Colonic mucosa (tissue), 4 donors: ENCODE data around the gene CNOT2. TPM values are rescaled to one million over a fixed set of nuclear protein-coding genes. Genes with fewer than 3 reads are reported as not detected.

Source experiments
- DNase-seq: peaks from one replicate; pipeline ENCODE4 v3.0.0-alpha.2; 2020
- H3K27ac ChIP-seq: fragments of 200-600 bp; one replicate; pipeline ENCODE4 v1.8.0; 2021
- H3K27me3 ChIP-seq: fragments of 200-600 bp; one replicate; pipeline ENCODE4 v1.8.0; 2021
- H3K36me3 ChIP-seq: fragments of 200-600 bp; one replicate; pipeline ENCODE4 v1.8.0; 2021
- H3K4me1 ChIP-seq: fragments of 200-600 bp; one replicate; pipeline ENCODE4 v1.8.0; 2021; ENCODE audit warnings: mild to moderate bottlenecking
- H3K4me3 ChIP-seq: fragments of 200-600 bp; one replicate; pipeline ENCODE4 v1.8.0; 2021
- H3K9ac ChIP-seq, 2 donors: one replicate each; pipeline ENCODE4 v1.7.0; 2013; ENCODE audit warnings: control low read depth in 2 of 2, low read depth in 2 of 2, low read length in 2 of 2
- H3K9me3 ChIP-seq: fragments of 200-600 bp; one replicate; pipeline ENCODE4 v1.8.0; 2021
- CTCF ChIP-seq: fragments of 200-600 bp; IDR thresholded peaks from one replicate; pipeline ENCODE4 v1.8.0; 2022; ENCODE audit warnings: antibody characterized with exemption, mild to moderate bottlenecking
- intact Hi-C: fragments of 100-400 bp; cut with DNase I; formaldehyde crosslinking; loops from one replicate; pipeline ENCODE4 v1.14.1; 2022
- total RNA-seq, 2 donors: library from RNA; stranded (reverse); fragmentation: NEBNext Ultra II Directional in 1 of 2; extraction: Animal tissue kit (Norgen Biotek cat#: 25700) in 1 of 2; gene quantifications; one replicate each; pipeline ENCODE4 v1.2.1, GENCODE V29; 2021
- donor health status: healthy.
- donor health status: DM: no; HTN: no; CAD: no.
- donor health status: DM: no; HTN: no; CAD: no.

Gene CNOT2
- total RNA-seq, 2 donors from 2014 or later: 55.2 to 80.3 TPM

GRCh38 chr12:70245458-70245857 lies 2.2 kb downstream of the CNOT2 start:
- no peak overlapping the region for H3K4me3 ChIP-seq
- intact Hi-C loops: loop anchor here (10.0 kb wide), 1 partner anchor 251 kb away; no protein-coding TSS in a partner anchor
- DNase-seq: no peak

GRCh38 chr12:70246580-70246979 lies 3.3 kb downstream of the CNOT2 start:
- Histone ChIP-seq H3K9ac (peak overlapping the region in 1 of 2 donors; percentile 22), H3K4me3 (no peak overlapping the region), H3K9me3 (no peaks in the 10 kb centered on the region), H3K27me3 (no peaks in the 10 kb centered on the region), H3K27ac (peak overlapping the region; percentile 16), H3K4me1 (peaks cover 9% of the 10 kb centered on the region), H3K36me3 (no peaks in the 10 kb centered on the region)
- intact Hi-C loops: loop anchor here (10.0 kb wide), 1 partner anchor 252 kb away; no protein-coding TSS in a partner anchor
- TF ChIP-seq CTCF: no peak
- DNase-seq: no peak

More at GRCh38 chr12:70245458-70245857, 2.2 kb downstream of the CNOT2 start:
- H3K9me3 ChIP-seq: no peaks in the 10 kb centered on the region
- no peaks in the 10 kb centered on the region for H3K36me3 ChIP-seq
- no peak for TF ChIP-seq CTCF
- peaks cover 9% of the 10 kb centered on the region for H3K4me1 ChIP-seq
- no peak overlapping the region for H3K9ac ChIP-seq
- no peaks in the 10 kb centered on the region for H3K27me3 ChIP-seq
- no peak overlapping the region for H3K27ac ChIP-seq

GRCh38 chr12:70247653-70248199 lies 4.5 kb downstream of the CNOT2 start:
- Histone ChIP-seq H3K27me3 (no peaks in the 10 kb centered on the region), H3K36me3 (no peaks in the 10 kb centered on the region), H3K9me3 (no peaks in the 10 kb centered on the region), H3K4me3 (no peak overlapping the region), H3K4me1 (peaks cover 9% of the 10 kb centered on the region), H3K9ac (no peak overlapping the region), H3K27ac (no peak overlapping the region)
- intact Hi-C loops: loop anchor here (10.0 kb wide), 1 partner anchor 253 kb away; no protein-coding TSS in a partner anchor
- no peak for DNase-seq
- no peak for TF ChIP-seq CTCF

- no peaks in the 10 kb centered on the region for H3K9me3 ChIP-seq
- no peak for DNase-seq
- no peak for TF ChIP-seq CTCF
- no peaks in the 10 kb centered on the region for H3K27me3 ChIP-seq
- no peaks in the 10 kb centered on the region for H3K36me3 ChIP-seq
- peaks cover 9% of the 10 kb centered on the region for H3K4me1 ChIP-seq
- H3K9ac ChIP-seq: no peak overlapping the region
- intact Hi-C loops: loop anchor here (10.0 kb wide), 1 partner anchor 254 kb away; no protein-coding TSS in a partner anchor
- no peak overlapping the region for H3K27ac ChIP-seq
- H3K4me3 ChIP-seq: no peak overlapping the region
Observed at GRCh38 chr12:70248876-70249275, 5.6 kb downstream of the CNOT2 start.

- intact Hi-C loops: loop anchor here (10.0 kb wide), 1 partner anchor 255 kb away; no protein-coding TSS in a partner anchor
- Histone ChIP-seq H3K4me1 (peaks cover 9% of the 10 kb centered on the region), H3K4me3 (no peak overlapping the region)
Observed at GRCh38 chr12:70249903-70250302, 6.7 kb downstream of the CNOT2 start.

More at GRCh38 chr12:70249903-70250302, 6.7 kb downstream of the CNOT2 start:
- TF ChIP-seq CTCF: no peak
- Histone ChIP-seq H3K36me3 (no peaks in the 10 kb centered on the region), H3K27me3 (no peaks in the 10 kb centered on the region), H3K9me3 (no peaks in the 10 kb centered on the region), H3K27ac (no peak overlapping the region), H3K9ac (no peak overlapping the region)
- no peak for DNase-seq
